Endothelial cell of umbilical vein (primary cell): ENCODE measurements around the gene SPINT1. TPM values are rescaled to one million over a fixed set of nuclear protein-coding genes. Genes with fewer than 3 reads are reported as not detected.
"Not testable (repeated sequence)": the region's sequence is repeated elsewhere in the genome, so short reads cannot be mapped to it uniquely, and the experiment has no call there.

Experiments used
- BruUV-seq: library from RNA; stranded (reverse); fragments of 400-500 nt; replicated peaks from 2 replicates; lab custom pipeline; 2021; lab: Mats Ljungman, UMichigan
- CTCF ChIA-PET: fragments of 300-600, 350-600 bp; sonication (Branson Sonifier 250); formaldehyde crosslinking; loops from one replicate; lab custom pipeline; 2021; ENCODE audit warnings: antibody characterized with exemption, inconsistent platforms; lab: Charles Lee
- POLR2A ChIA-PET: fragments of 300-600, 350-600 bp; sonication (Branson Sonifier 250); formaldehyde crosslinking; loops from one replicate; lab custom pipeline; 2021; ENCODE audit warnings: antibody characterized with exemption, inconsistent platforms; lab: Charles Lee
- DNase-seq: peaks from one replicate; pipeline ENCODE4 v3.0.0-alpha.2; 2011; ENCODE audit warnings: low read depth, low spot score
- FAIRE-seq: peaks from 2 replicates; lab custom pipeline; 2011; peaks lifted over from hg19 to GRCh38; lab: Jason Lieb, UNC
- H2AFZ ChIP-seq: 2 replicates; pipeline ENCODE4 v1.6.0; 2012; ENCODE audit warnings: low read depth, low read length, control low read depth, inconsistent platforms
- H3K27ac ChIP-seq: 2 replicates; pipeline ENCODE4 v1.5.1; 2011; ENCODE audit warnings: low read depth, mild to moderate bottlenecking, control low read depth, low read length, moderate library complexity; ENCODE audit not compliant: insufficient read depth
- H3K27me3 ChIP-seq, 2 experiments: 2 replicates each; pipeline versions ENCODE4 v1.6.0 to v1.6.1; 2011; ENCODE audit warnings: low read length in 2 of 2, mixed read lengths in 1 of 2; ENCODE audit not compliant: control insufficient read depth in 2 of 2, insufficient read depth in 2 of 2
- H3K36me3 ChIP-seq, 2 experiments: 2 replicates in 1 of 2; 3 replicates in 1 of 2; pipeline ENCODE4 v1.5.1; 2011; ENCODE audit warnings: low read length in 2 of 2, mild to moderate bottlenecking in 1 of 2, moderate library complexity in 1 of 2; ENCODE audit not compliant: control insufficient read depth in 2 of 2, insufficient read depth in 2 of 2; ENCODE audit errors: extremely low read depth in 1 of 2
- H3K4me1 ChIP-seq: 3 replicates; pipeline ENCODE4 v1.5.1; 2011; ENCODE audit warnings: mild to moderate bottlenecking, low read length; ENCODE audit not compliant: control insufficient read depth, insufficient read depth; ENCODE audit errors: extremely low read depth
- H3K4me2 ChIP-seq: 2 replicates; pipeline ENCODE4 v1.6.1; 2011; ENCODE audit warnings: low read length, control low read depth, mixed read lengths; ENCODE audit not compliant: insufficient read depth
- H3K4me3 ChIP-seq, 3 experiments: fragments of 200-600 bp in 1 of 3; sonication (generic), shearing (Covaris generic) in 1 of 3; replicated peaks in 1 of 3; 2 replicates each; pipeline ENCODE4 v1.5.1; 2011 to 2016; ENCODE audit warnings: control low read depth in 3 of 3, low read length in 3 of 3, mild to moderate bottlenecking in 2 of 3, inconsistent platforms in 1 of 3, low read depth in 1 of 3, moderate library complexity in 1 of 3; ENCODE audit not compliant: insufficient read depth in 1 of 3
- H3K79me2 ChIP-seq: 2 replicates; pipeline ENCODE4 v1.6.0; 2012; ENCODE audit warnings: low read length, inconsistent platforms; ENCODE audit not compliant: control insufficient read depth, insufficient read depth
- H3K9ac ChIP-seq: replicated peaks from 2 replicates; pipeline ENCODE3; 2011; ENCODE audit warnings: low read length, control low read depth; ENCODE audit not compliant: insufficient read depth; ENCODE audit errors: extremely low read depth
- H3K9me1 ChIP-seq: replicated peaks from 3 replicates; pipeline ENCODE4 v1.6.0; 2011; ENCODE audit warnings: mild to moderate bottlenecking, low read length; ENCODE audit not compliant: control insufficient read depth, insufficient read depth; ENCODE audit errors: extremely low read depth
- H3K9me3 ChIP-seq: replicated peaks from 2 replicates; pipeline ENCODE4 v1.5.1; 2012; ENCODE audit warnings: low read length, inconsistent platforms; ENCODE audit not compliant: control insufficient read depth, insufficient read depth
- H4K20me1 ChIP-seq: replicated peaks from 2 replicates; pipeline ENCODE3; 2011; ENCODE audit warnings: mild to moderate bottlenecking, low read length; ENCODE audit not compliant: control insufficient read depth, insufficient read depth; ENCODE audit errors: extremely low read depth
- CTCF ChIP-seq, 2 donors: IDR thresholded peaks; 1 replicate in 1 of 2; 2 replicates in 1 of 2; pipeline ENCODE4 v1.5.1; 2011; ENCODE audit warnings: low read length in 2 of 2, mild to moderate bottlenecking in 2 of 2, moderate library complexity in 2 of 2, control low read depth in 1 of 2, inconsistent platforms in 1 of 2, low read depth in 1 of 2; ENCODE audit not compliant: insufficient read depth in 1 of 2; ENCODE audit errors: extremely low read depth in 1 of 2
- FOS ChIP-seq: IDR thresholded peaks from 2 replicates; pipeline ENCODE4 v1.6.1; 2011; ENCODE audit warnings: mild to moderate bottlenecking, low read length, moderate library complexity, borderline replicate concordance; ENCODE audit not compliant: insufficient read depth
- GATA2 ChIP-seq: IDR thresholded peaks from 2 replicates; pipeline ENCODE4 v1.7.0; 2011; ENCODE audit warnings: low read depth, mild to moderate bottlenecking, moderate library complexity, mixed read lengths, low read length; ENCODE audit not compliant: insufficient read length, insufficient read depth
- dilution Hi-C: fragments of 300-500 bp; cut with MboI; formaldehyde crosslinking; loops from one replicate; pipeline ENCODE4 v1.15.0; 2019; ENCODE audit warnings: low sequenced_read_pairs; ENCODE audit not compliant: extremely low pct_ligation_motif_present
- intact Hi-C: fragments of 100-400 bp; cut with micrococcal nuclease; formaldehyde crosslinking; loops from one replicate; pipeline ENCODE4 v1.10.0; 2022
- polyA plus RNA-seq, 4 experiments: library from polyadenylated mRNA; depleted of rRNA in 3 of 4; stranded (reverse) in 3 of 4; unstranded in 1 of 4; fragments of >200 nt; gene quantifications; 2 replicates each; pipeline versions ENCODE4 v1.2.1 to v1.2.3, GENCODE V29; 2011 to 2012; ENCODE audit warnings: missing spikeins in 1 of 4
- total RNA-seq: library from RNA; stranded (reverse); gene quantifications from 2 replicates; pipeline ENCODE4 v1.2.3, GENCODE V29; 2021

The SPINT1 gene
- total and polyA plus RNA-seq, 2 donors (not counting 3 experiments of a cell fraction or from before 2014, with no cell fraction given) = 4.1 to 4.2 TPM

- no peak for TF ChIP-seq GATA2
- TF ChIP-seq FOS = no peak
- peak; percentile 87 to 97 for TF ChIP-seq CTCF (IDR thresholded peaks at IDR 0.05; ENCODE audit: extremely low read depth in 1 of 2, insufficient read depth in 1 of 2, low read depth in 1 of 2, low read length in 2 of 2)
- no TSS peak for BruUV-seq
- intact Hi-C loops (loop anchor here (5.0 kb wide), 1 partner anchor 163 kb away; no protein-coding TSS in a partner anchor), dilution Hi-C loops (no loop called here)
- Histone ChIP-seq H3K36me3 (no peaks in the 10 kb centered on the region), H3K9me3 (no peaks in the 10 kb centered on the region), H3K4me3 (no peak overlapping the region), H3K9me1 (no peaks in the 10 kb centered on the region), H3K4me1 (no peaks in the 10 kb centered on the region), H3K9ac (no peak overlapping the region), H2AFZ (peak overlapping the region; percentile 25), H3K27me3 (no peaks in the 10 kb centered on the region), H3K79me2 (no peaks in the 10 kb centered on the region), H4K20me1 (no peaks in the 10 kb centered on the region), H3K4me2 (no peak overlapping the region), H3K27ac (no peak overlapping the region)
- CTCF ChIA-PET = interaction anchor here (0.6 to 7.3 kb wide), 54 partner anchors 10 to 502 kb away, joined by 3 to 251 read pairs (median 6); partner anchors contain the start of genes C15orf62, CCDC32, DISP2 and GCHFR
- POLR2A ChIA-PET = interaction anchor here (1.1 to 1.9 kb wide), 2 partner anchors 32 to 35 kb away, joined by 4 to 5 read pairs; partner anchors contain the start of gene VPS18
- DNase-seq (peak; percentile 73), FAIRE-seq (peak; percentile 93)
Measured at GRCh38 chr15:40859206-40859851, 15.5 kb downstream of the SPINT1 start.

- BruUV-seq, H3K36me3 ChIP-seq, FAIRE-seq, H3K4me3 ChIP-seq, H3K79me2 ChIP-seq, intact Hi-C loops, H2AFZ ChIP-seq, H3K9me3 ChIP-seq, H3K4me1 ChIP-seq, H3K27ac ChIP-seq, dilution Hi-C loops, H3K27me3 ChIP-seq, H3K4me2 ChIP-seq, POLR2A ChIA-PET, H3K9me1 ChIP-seq, H4K20me1 ChIP-seq, DNase-seq, H3K9ac ChIP-seq: not testable (repeated sequence)
- CTCF ChIA-PET = interaction anchor here (0.7 to 7.3 kb wide), 4 partner anchors 11 to 114 kb away, joined by 3 to 146 read pairs (median 8); partner anchors contain the start of genes RHOV and VPS18
Measured at GRCh38 chr15:40861147-40861546, 17.3 kb downstream of the SPINT1 start.
